WTC11 (cell line): ENCODE results near the gene SLC44A5. TPM values are rescaled to one million over a fixed set of nuclear protein-coding genes. Genes with fewer than 3 reads are reported as not detected.
"Not testable (repeated sequence)": the region's sequence is repeated elsewhere in the genome, so short reads cannot be mapped to it uniquely, and the experiment has no call there.

Experiments used
- ATAC-seq: fragments of 200-7000 bp; cut with Tn5 transposase; 2 replicates; pipeline ENCODE4 v1.10.0; 2021; ENCODE audit warnings: mild to moderate bottlenecking, moderate library complexity
- CTCF ChIA-PET: fragments of 300-600 bp; sonication (Branson Sonifier 250); formaldehyde crosslinking; loops from one replicate; lab custom pipeline; 2021; ENCODE audit warnings: antibody characterized with exemption; lab: Charles Lee
- POLR2A ChIA-PET: fragments of 350-600 bp; sonication (Branson Sonifier 250); formaldehyde crosslinking; loops from one replicate; lab custom pipeline; 2021; ENCODE audit warnings: antibody characterized with exemption; lab: Charles Lee
- DNase-seq: peaks from one replicate; pipeline ENCODE4 v3.0.0; 2021; ENCODE audit warnings: low spot score
- H3K27ac Mint-ChIP-seq: 2 replicates; pipeline ENCODE4 v1.8.0; 2021; ENCODE audit warnings: mixed read lengths
- H3K27me3 Mint-ChIP-seq: 2 replicates; pipeline ENCODE4 v1.8.0; 2021; ENCODE audit warnings: low read depth, mild to moderate bottlenecking, moderate library complexity, mixed read lengths
- H3K36me3 Mint-ChIP-seq: 2 replicates; pipeline ENCODE4 v1.8.0; 2021; ENCODE audit warnings: mixed read lengths
- H3K4me1 Mint-ChIP-seq: 2 replicates; pipeline ENCODE4 v1.8.0; 2022; ENCODE audit warnings: mixed read lengths
- H3K4me3 Mint-ChIP-seq: 2 replicates; pipeline ENCODE4 v1.8.0; 2021; ENCODE audit warnings: mild to moderate bottlenecking, moderate library complexity, mixed read lengths
- H3K9me3 Mint-ChIP-seq: 2 replicates; pipeline ENCODE4 v1.8.0; 2021; ENCODE audit warnings: mixed read lengths
- CREB1 ChIP-seq: sonication (generic); formaldehyde crosslinking; IDR thresholded peaks from 2 replicates; pipeline ENCODE4 v1.8.0; 2023; ENCODE audit warnings: mild to moderate bottlenecking, missing genetic modification reagents
- NFE2L1 ChIP-seq: sonication (generic); formaldehyde crosslinking; IDR thresholded peaks from 2 replicates; pipeline ENCODE4 v1.8.1; 2023; ENCODE audit warnings: missing genetic modification reagents
- ZBTB21 ChIP-seq: sonication (generic); formaldehyde crosslinking; IDR thresholded peaks from 2 replicates; pipeline ENCODE4 v1.8.1; 2023; ENCODE audit warnings: mild to moderate bottlenecking, missing genetic modification reagents, borderline replicate concordance
- ZNF416 ChIP-seq: fragments of 250-450 bp; sonication (Bioruptor Pico); IDR thresholded peaks from 2 replicates; pipeline ENCODE4 v1.9.0; 2021; ENCODE audit warnings: mild to moderate bottlenecking, inconsistent platforms
- total RNA-seq: library from RNA; stranded (reverse); gene quantifications from 3 replicates; pipeline ENCODE4 v1.2.3, GENCODE V29; 2021
- TF ChIP-seq, protein P1 (sequence below): fragments of 250-450 bp; sonication (Bioruptor Pico); IDR thresholded peaks from 2 replicates; pipeline ENCODE4 v1.9.0; 2021; ENCODE audit warnings: mild to moderate bottlenecking
- TF ChIP-seq, protein P2 (sequence below): sonication (generic); formaldehyde crosslinking; IDR thresholded peaks from 2 replicates; pipeline ENCODE4 v1.8.0; 2022; ENCODE audit warnings: mild to moderate bottlenecking, missing genetic modification reagents
- TF ChIP-seq, protein P3 (sequence below): sonication (generic); formaldehyde crosslinking; conservative IDR thresholded peaks from 2 replicates; pipeline ENCODE4 v1.8.1; 2023; ENCODE audit warnings: mild to moderate bottlenecking, low read depth, missing genetic modification reagents, moderate library complexity
- TF ChIP-seq, protein P4 (sequence below): sonication (generic); formaldehyde crosslinking; IDR thresholded peaks from 2 replicates; pipeline ENCODE4 v1.8.0; 2022; ENCODE audit warnings: mild to moderate bottlenecking, missing genetic modification reagents

Gene SLC44A5
- total RNA-seq, 1 experiment from 2014 or later = 1.8 TPM

DNA sequence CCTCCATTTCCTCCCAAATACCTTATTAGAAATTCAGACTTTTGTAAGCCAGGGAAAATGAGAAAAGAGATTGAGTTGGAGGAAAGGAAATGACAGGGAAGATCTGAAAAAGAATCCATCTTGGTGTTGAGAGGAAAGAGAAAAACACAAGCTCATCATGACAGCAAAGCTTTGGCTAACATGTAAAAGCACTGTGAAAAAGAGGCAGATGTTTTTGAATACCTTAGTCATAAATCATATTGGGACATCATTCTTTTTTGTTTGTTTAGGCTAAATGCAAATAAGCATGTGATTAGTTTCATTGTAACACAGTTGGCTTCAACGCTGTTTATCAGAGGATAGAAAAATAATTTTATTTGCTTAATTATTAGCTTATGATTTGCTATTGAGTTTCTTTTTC is 412.2 kb downstream of the SLC44A5 start (continued):
- no peak for TF ChIP-seq ZNF416 (CRISPR knock-in tag)
- no peak for TF ChIP-seq CREB1
- TF ChIP-seq, protein P1, sequence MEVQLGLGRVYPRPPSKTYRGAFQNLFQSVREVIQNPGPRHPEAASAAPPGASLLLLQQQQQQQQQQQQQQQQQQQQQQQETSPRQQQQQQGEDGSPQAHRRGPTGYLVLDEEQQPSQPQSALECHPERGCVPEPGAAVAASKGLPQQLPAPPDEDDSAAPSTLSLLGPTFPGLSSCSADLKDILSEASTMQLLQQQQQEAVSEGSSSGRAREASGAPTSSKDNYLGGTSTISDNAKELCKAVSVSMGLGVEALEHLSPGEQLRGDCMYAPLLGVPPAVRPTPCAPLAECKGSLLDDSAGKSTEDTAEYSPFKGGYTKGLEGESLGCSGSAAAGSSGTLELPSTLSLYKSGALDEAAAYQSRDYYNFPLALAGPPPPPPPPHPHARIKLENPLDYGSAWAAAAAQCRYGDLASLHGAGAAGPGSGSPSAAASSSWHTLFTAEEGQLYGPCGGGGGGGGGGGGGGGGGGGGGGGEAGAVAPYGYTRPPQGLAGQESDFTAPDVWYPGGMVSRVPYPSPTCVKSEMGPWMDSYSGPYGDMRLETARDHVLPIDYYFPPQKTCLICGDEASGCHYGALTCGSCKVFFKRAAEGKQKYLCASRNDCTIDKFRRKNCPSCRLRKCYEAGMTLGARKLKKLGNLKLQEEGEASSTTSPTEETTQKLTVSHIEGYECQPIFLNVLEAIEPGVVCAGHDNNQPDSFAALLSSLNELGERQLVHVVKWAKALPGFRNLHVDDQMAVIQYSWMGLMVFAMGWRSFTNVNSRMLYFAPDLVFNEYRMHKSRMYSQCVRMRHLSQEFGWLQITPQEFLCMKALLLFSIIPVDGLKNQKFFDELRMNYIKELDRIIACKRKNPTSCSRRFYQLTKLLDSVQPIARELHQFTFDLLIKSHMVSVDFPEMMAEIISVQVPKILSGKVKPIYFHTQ = no peak
- TF ChIP-seq, protein P2, sequence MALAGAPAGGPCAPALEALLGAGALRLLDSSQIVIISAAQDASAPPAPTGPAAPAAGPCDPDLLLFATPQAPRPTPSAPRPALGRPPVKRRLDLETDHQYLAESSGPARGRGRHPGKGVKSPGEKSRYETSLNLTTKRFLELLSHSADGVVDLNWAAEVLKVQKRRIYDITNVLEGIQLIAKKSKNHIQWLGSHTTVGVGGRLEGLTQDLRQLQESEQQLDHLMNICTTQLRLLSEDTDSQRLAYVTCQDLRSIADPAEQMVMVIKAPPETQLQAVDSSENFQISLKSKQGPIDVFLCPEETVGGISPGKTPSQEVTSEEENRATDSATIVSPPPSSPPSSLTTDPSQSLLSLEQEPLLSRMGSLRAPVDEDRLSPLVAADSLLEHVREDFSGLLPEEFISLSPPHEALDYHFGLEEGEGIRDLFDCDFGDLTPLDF (CRISPR knock-in tag) = no peak

DNA sequence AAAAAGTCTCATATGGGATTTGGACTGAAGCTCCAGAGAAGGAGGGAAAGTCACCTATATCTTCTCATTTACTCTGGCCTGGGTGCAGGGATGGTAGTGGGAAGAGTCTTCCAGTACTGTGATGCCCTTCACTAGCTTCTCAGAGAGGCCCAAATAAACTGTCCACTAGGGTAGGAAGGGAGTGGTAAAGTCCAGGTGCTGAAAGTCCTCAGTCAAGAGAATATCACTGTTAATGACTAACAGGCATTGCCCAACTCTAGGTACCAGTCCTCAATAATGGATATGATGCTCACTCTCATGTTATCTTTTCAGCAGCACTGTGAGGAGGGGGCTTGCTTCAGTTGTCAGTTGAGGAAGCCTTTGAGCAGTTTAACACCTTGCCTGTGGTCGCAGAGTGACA is 412.8 kb downstream of the SLC44A5 start:
- Mint-ChIP-seq H3K9me3 (no peaks in the 10 kb centered on the region), H3K4me1 (peaks cover 5% of the 10 kb centered on the region; the same call in 1 of the 2 replicates), H3K27ac (no peak overlapping the region)
- DNase-seq = no peak
- CTCF ChIA-PET = no interaction called here
- ATAC-seq = no peak
- POLR2A ChIA-PET = no interaction called here
- TF ChIP-seq CREB1 (no peak), NFE2L1 (CRISPR knock-in tag) (no peak), ZBTB21 (CRISPR knock-in tag) (no peak)
- TF ChIP-seq, protein P3, sequence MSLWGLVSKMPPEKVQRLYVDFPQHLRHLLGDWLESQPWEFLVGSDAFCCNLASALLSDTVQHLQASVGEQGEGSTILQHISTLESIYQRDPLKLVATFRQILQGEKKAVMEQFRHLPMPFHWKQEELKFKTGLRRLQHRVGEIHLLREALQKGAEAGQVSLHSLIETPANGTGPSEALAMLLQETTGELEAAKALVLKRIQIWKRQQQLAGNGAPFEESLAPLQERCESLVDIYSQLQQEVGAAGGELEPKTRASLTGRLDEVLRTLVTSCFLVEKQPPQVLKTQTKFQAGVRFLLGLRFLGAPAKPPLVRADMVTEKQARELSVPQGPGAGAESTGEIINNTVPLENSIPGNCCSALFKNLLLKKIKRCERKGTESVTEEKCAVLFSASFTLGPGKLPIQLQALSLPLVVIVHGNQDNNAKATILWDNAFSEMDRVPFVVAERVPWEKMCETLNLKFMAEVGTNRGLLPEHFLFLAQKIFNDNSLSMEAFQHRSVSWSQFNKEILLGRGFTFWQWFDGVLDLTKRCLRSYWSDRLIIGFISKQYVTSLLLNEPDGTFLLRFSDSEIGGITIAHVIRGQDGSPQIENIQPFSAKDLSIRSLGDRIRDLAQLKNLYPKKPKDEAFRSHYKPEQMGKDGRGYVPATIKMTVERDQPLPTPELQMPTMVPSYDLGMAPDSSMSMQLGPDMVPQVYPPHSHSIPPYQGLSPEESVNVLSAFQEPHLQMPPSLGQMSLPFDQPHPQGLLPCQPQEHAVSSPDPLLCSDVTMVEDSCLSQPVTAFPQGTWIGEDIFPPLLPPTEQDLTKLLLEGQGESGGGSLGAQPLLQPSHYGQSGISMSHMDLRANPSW (CRISPR knock-in tag) = no peak
- TF ChIP-seq, protein P4, sequence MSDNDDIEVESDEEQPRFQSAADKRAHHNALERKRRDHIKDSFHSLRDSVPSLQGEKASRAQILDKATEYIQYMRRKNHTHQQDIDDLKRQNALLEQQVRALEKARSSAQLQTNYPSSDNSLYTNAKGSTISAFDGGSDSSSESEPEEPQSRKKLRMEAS (CRISPR knock-in tag) = no peak
- TF ChIP-seq, all 79 proteins: peak for 0
- Mint-ChIP-seq H3K4me3 (no peak overlapping the region), H3K36me3 (no peaks in the 10 kb centered on the region), H3K27me3 (no peaks in the 10 kb centered on the region)

DNA sequence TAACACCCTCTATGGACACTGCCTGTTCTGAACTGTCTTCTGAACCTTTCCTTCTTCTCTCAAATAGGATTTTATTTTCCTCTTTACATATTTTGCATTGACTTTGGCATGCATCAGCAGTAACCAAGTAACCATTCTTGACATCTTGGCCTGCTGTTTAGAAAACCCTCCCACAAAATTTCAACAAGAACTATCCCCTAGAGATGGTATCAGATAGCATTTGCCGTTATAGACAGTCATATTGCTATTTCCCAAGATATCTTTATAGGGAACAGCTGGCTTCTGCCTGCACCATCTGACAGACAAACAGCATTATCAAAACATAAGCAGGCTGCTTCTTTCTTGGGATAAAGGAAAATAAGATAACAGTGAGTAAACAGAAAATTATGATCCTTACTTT is 422.0 kb downstream of the SLC44A5 start:
- H3K9me3 Mint-ChIP-seq = no peaks in the 10 kb centered on the region
- TF ChIP-seq ZNF416 (CRISPR knock-in tag) = no peak

DNA sequence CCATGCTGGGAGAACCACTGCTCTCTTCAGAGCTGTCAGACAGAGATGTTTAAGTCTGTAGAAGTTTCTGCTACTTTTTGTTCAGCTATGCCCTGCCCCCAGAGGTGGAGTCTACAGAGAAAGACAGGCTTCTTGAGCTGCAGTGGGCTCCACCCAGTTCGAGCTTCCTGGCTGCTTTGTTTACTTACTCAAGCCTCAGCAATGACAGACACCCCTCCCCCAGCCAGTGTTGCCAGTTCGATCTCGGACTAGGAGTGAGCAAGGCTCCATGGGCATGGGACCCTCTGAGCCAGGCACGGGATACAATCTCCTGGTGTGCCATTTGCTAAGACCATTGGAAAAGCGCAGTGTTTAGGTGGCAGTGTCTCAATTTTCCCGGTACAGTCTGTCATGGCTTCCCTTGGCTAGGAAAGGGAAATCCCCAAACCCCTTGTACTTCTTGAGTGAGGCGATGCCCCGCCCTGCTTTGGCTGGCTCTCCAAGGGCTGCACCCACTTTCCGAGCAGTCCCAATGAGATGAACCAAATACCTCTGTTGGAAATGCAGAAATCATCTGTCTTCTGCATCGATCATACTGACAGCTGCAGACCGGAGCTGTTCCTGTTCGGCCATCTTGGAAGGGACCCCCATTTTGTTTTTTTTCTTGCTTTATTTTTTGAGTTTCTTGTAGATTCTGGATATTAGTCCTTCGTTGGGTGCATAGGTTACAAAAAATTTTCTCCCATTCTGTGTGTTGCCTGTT is 429.5 kb downstream of the SLC44A5 start:
- H3K36me3 Mint-ChIP-seq = peaks cover 21% of the 10 kb centered on the region
- H3K4me3 Mint-ChIP-seq, CTCF ChIA-PET, DNase-seq, ATAC-seq, H3K27ac Mint-ChIP-seq, H3K27me3 Mint-ChIP-seq, H3K4me1 Mint-ChIP-seq: not testable (repeated sequence)
- H3K9me3 Mint-ChIP-seq = peaks cover 33% of the 10 kb centered on the region
- POLR2A ChIA-PET = interaction anchor here (0.6 kb wide), 1 partner anchor 552 kb away, joined by 3 read pairs; no protein-coding TSS in a partner anchor

More for the DNA sequence above, 422.0 kb downstream of the SLC44A5 start:
- ChIA-PET POLR2A (no interaction called here), CTCF (no interaction called here)
- Mint-ChIP-seq H3K27me3 (no peaks in the 10 kb centered on the region), H3K27ac (no peak overlapping the region), H3K36me3 (no peaks in the 10 kb centered on the region), H3K4me1 (peaks cover 4% of the 10 kb centered on the region; the same call in 1 of the 2 replicates), H3K4me3 (no peak overlapping the region)
- DNase-seq (no peak), ATAC-seq (no peak)
